Loucy (cell line): ENCODE results near the gene TEX36.

Experiments used
- H2AFZ ChIP-seq: fragments of 200-600 bp; sonication (generic); 2 replicates; pipeline ENCODE4 v1.6.0; 2016; ENCODE audit warnings: antibody characterized with exemption, mild to moderate bottlenecking, low read length, moderate library complexity
- H3F3A ChIP-seq: fragments of 200-600 bp; 2 replicates; pipeline ENCODE4 v1.6.0; 2016; ENCODE audit warnings: antibody characterized with exemption, low read depth, mild to moderate bottlenecking
- H3K27me3 ChIP-seq: fragments of 200-600 bp; sonication (generic); 2 replicates; pipeline ENCODE4 v1.6.1; 2014; ENCODE audit warnings: low read length, mild to moderate bottlenecking; ENCODE audit not compliant: insufficient read depth, poor library complexity, severe bottlenecking
- H3K36me3 ChIP-seq: fragments of 200-600 bp; sonication (generic); 2 replicates; pipeline ENCODE4 v1.6.1; 2016; ENCODE audit warnings: low read length; ENCODE audit not compliant: insufficient read depth
- H3K4me1 ChIP-seq: fragments of 200-600 bp; sonication (generic); 2 replicates; pipeline ENCODE4 v1.5.1; 2014; ENCODE audit warnings: low read length, mild to moderate bottlenecking; ENCODE audit not compliant: insufficient read depth, poor library complexity, severe bottlenecking
- H3K4me2 ChIP-seq: fragments of 200-600 bp; sonication (generic); 2 replicates; pipeline ENCODE4 v1.6.0; 2014; ENCODE audit warnings: antibody characterized with exemption, low read length, low read depth, mild to moderate bottlenecking; ENCODE audit not compliant: poor library complexity, severe bottlenecking
- H3K4me3 ChIP-seq: fragments of 200-600 bp; sonication (generic); 2 replicates; pipeline ENCODE4 v1.5.1; 2014; ENCODE audit warnings: low read length, mild to moderate bottlenecking, mixed read lengths; ENCODE audit not compliant: poor library complexity, severe bottlenecking
- H3K79me2 ChIP-seq: fragments of 200-600 bp; sonication (generic); 2 replicates; pipeline ENCODE4 v1.6.1; 2014; ENCODE audit warnings: low read length; ENCODE audit not compliant: insufficient read depth
- H3K9ac ChIP-seq: fragments of 200-600 bp; sonication (generic); 2 replicates; pipeline ENCODE4 v1.6.0; 2014; ENCODE audit warnings: mild to moderate bottlenecking, low read depth, low read length, moderate library complexity; ENCODE audit not compliant: poor library complexity, severe bottlenecking
- H3K9me2 ChIP-seq: fragments of 200-600 bp; sonication (generic); replicated peaks from 2 replicates; pipeline ENCODE4 v1.6.1; 2016; ENCODE audit warnings: low read depth, low read length, mixed read lengths
- H3K9me3 ChIP-seq: fragments of 200-600 bp; sonication (generic); 2 replicates; pipeline ENCODE4 v1.6.1; 2014; ENCODE audit warnings: mild to moderate bottlenecking, antibody characterized with exemption, low read length, low read depth; ENCODE audit not compliant: insufficient read depth
- H4K20me1 ChIP-seq: fragments of 200-600 bp; sonication (generic); 2 replicates; pipeline ENCODE4 v1.6.0; 2014; ENCODE audit warnings: antibody characterized with exemption, low read length, mild to moderate bottlenecking; ENCODE audit not compliant: insufficient read depth, poor library complexity, severe bottlenecking
- CTCF ChIP-seq: fragments of 200-600 bp; sonication (generic); conservative IDR thresholded peaks from 2 replicates; pipeline ENCODE4 v1.5.1; 2014; ENCODE audit warnings: mild to moderate bottlenecking, antibody characterized with exemption, low read length
- EZH2phosphoT487 ChIP-seq: fragments of 200-600 bp; IDR thresholded peaks from 2 replicates; pipeline ENCODE4 v1.6.1; 2018; ENCODE audit warnings: antibody characterized with exemption, mild to moderate bottlenecking, moderate library complexity, borderline replicate concordance

TEX36 gene

GRCh38 chr10:125611216-125611615 is 71.7 kb downstream of the TEX36 start:
- Histone ChIP-seq H4K20me1 (no peaks in the 10 kb centered on the region), H3K4me2 (no peak overlapping the region), H3K9ac (no peak overlapping the region), H3K36me3 (no peaks in the 10 kb centered on the region), H3F3A (no peaks in the 10 kb centered on the region), H3K27me3 (no peaks in the 10 kb centered on the region), H3K9me2 (no peaks in the 10 kb centered on the region), H3K4me1 (no peaks in the 10 kb centered on the region), H3K9me3 (no peaks in the 10 kb centered on the region), H3K79me2 (no peaks in the 10 kb centered on the region), H2AFZ (no peak overlapping the region), H3K4me3 (no peak overlapping the region)
- TF ChIP-seq CTCF (no peak), EZH2phosphoT487 (no peak)

- no peaks in the 10 kb centered on the region for H3K9me3 ChIP-seq
- no peak overlapping the region for H3K9ac ChIP-seq
- no peaks in the 10 kb centered on the region for H3K9me2 ChIP-seq
- H3K4me1 ChIP-seq = no peaks in the 10 kb centered on the region
- no peaks in the 10 kb centered on the region for H3K79me2 ChIP-seq
- no peaks in the 10 kb centered on the region for H3K36me3 ChIP-seq
- H3F3A ChIP-seq = no peaks in the 10 kb centered on the region
- no peak overlapping the region for H3K4me3 ChIP-seq
- TF ChIP-seq CTCF = no peak
- no peak for TF ChIP-seq EZH2phosphoT487
- H2AFZ ChIP-seq = no peak overlapping the region
- H3K4me2 ChIP-seq = no peak overlapping the region
- no peaks in the 10 kb centered on the region for H3K27me3 ChIP-seq
- H4K20me1 ChIP-seq = no peaks in the 10 kb centered on the region
These were observed 73.1 kb downstream of the TEX36 start for GRCh38 chr10:125609859-125610258.

GRCh38 chr10:125608474-125608873 is 74.5 kb downstream of the TEX36 start:
- Histone ChIP-seq H3K4me1 (no peaks in the 10 kb centered on the region), H3F3A (no peaks in the 10 kb centered on the region), H3K9ac (no peak overlapping the region), H4K20me1 (no peaks in the 10 kb centered on the region), H3K9me2 (no peaks in the 10 kb centered on the region), H3K4me3 (no peak overlapping the region), H3K79me2 (no peaks in the 10 kb centered on the region), H3K4me2 (no peak overlapping the region), H3K36me3 (no peaks in the 10 kb centered on the region), H3K27me3 (no peaks in the 10 kb centered on the region), H2AFZ (no peak overlapping the region), H3K9me3 (no peaks in the 10 kb centered on the region)
- no peak for TF ChIP-seq EZH2phosphoT487
- no peak for TF ChIP-seq CTCF
